AG04450 (cell line): ENCODE measurements around the gene SPATA31D1. TPM values are rescaled to one million over a fixed set of nuclear protein-coding genes. Genes with fewer than 3 reads are reported as not detected.

Experiments used
- CTCF ChIA-PET: fragments of 300-600, 350-600 bp; formaldehyde crosslinking; extraction: SDS; loops from one replicate; lab custom pipeline; 2022; ENCODE audit warnings: antibody characterized with exemption, inconsistent platforms; lab: Charles Lee
- POLR2A ChIA-PET: fragments of 350-600 bp; formaldehyde crosslinking; extraction: SDS; loops from one replicate; lab custom pipeline; 2021; ENCODE audit warnings: antibody characterized with exemption, inconsistent platforms; lab: Yijun Ruan, JAX
- DNase-seq: peaks from one replicate; pipeline ENCODE4 v3.0.0-alpha.2; 2011; ENCODE audit warnings: low read depth, low spot score
- H3K27ac ChIP-seq: one replicate; pipeline ENCODE4 v1.5.1; 2012; ENCODE audit warnings: low read depth, low read length, control low read depth
- H3K27me3 ChIP-seq: one replicate; pipeline ENCODE4 v1.6.0; 2012; ENCODE audit warnings: low read length; ENCODE audit not compliant: control insufficient read depth, insufficient read depth
- H3K4me3 ChIP-seq: 2 replicates; pipeline ENCODE4 v1.5.1; 2011; ENCODE audit warnings: mild to moderate bottlenecking, low read depth, low read length, control low read depth
- H3K9me3 ChIP-seq: 2 replicates; pipeline ENCODE4 v1.5.1; 2012; ENCODE audit warnings: low read length; ENCODE audit not compliant: control insufficient read depth, insufficient read depth
- CTCF ChIP-seq: IDR thresholded peaks from 2 replicates; pipeline ENCODE4 v1.5.1; 2011; ENCODE audit warnings: low read depth, low read length, control low read depth, inconsistent platforms
- polyA plus RNA-seq: library from polyadenylated mRNA; depleted of rRNA; stranded (reverse); fragments of >200 nt; gene quantifications from 2 replicates; pipeline ENCODE4 v1.2.3, GENCODE V29; 2011

Gene SPATA31D1
- polyA plus RNA-seq, 1 experiment, result not detected

- DNase-seq, result no peak
- ChIA-PET CTCF (no interaction called here), POLR2A (no interaction called here)
- H3K27ac ChIP-seq, result no peak overlapping the region
- peaks cover 5% of the 10 kb centered on the region; the same call in 1 of the 2 replicates for H3K9me3 ChIP-seq
- no peak for TF ChIP-seq CTCF
- no peaks in the 10 kb centered on the region for H3K27me3 ChIP-seq
- no peak overlapping the region for H3K4me3 ChIP-seq
Measured at GRCh38 chr9:81979196-81979595, 9.4 kb upstream of the SPATA31D1 start.

GRCh38 chr9:81980568-81980967, 8.0 kb upstream of the SPATA31D1 start:
- TF ChIP-seq CTCF, result no peak
- Histone ChIP-seq H3K27me3 (no peaks in the 10 kb centered on the region), H3K9me3 (peaks cover 5% of the 10 kb centered on the region; the same call in 1 of the 2 replicates), H3K4me3 (no peak overlapping the region), H3K27ac (no peak overlapping the region)
- POLR2A ChIA-PET, result no interaction called here
- CTCF ChIA-PET, result no interaction called here
- no peak for DNase-seq

GRCh38 chr9:81981883-81982282, 6.7 kb upstream of the SPATA31D1 start:
- POLR2A ChIA-PET, result interaction anchor here (0.6 kb wide), 1 partner anchor 847 kb away, joined by 6 read pairs; no protein-coding TSS in a partner anchor
- H3K27ac ChIP-seq, result no peak overlapping the region
- no peak for DNase-seq
- TF ChIP-seq CTCF, result no peak
- peaks cover 2% of the 10 kb centered on the region; the same call in 1 of the 2 replicates for H3K9me3 ChIP-seq
- H3K4me3 ChIP-seq, result no peak overlapping the region
- CTCF ChIA-PET, result no interaction called here
- no peaks in the 10 kb centered on the region for H3K27me3 ChIP-seq

GRCh38 chr9:81984928-81985327, 3.6 kb upstream of the SPATA31D1 start:
- no peak for DNase-seq
- Histone ChIP-seq H3K27ac (no peak overlapping the region), H3K27me3 (no peaks in the 10 kb centered on the region), H3K4me3 (no peak overlapping the region), H3K9me3 (no peaks in the 10 kb centered on the region)
- ChIA-PET POLR2A (no interaction called here), CTCF (interaction anchor here (0.6 kb wide), 1 partner anchor 15 kb away, joined by 4 read pairs; no protein-coding TSS in a partner anchor)
- TF ChIP-seq CTCF, result no peak

GRCh38 chr9:81986051-81986450, 2.5 kb upstream of the SPATA31D1 start:
- no peaks in the 10 kb centered on the region for H3K9me3 ChIP-seq
- no peak overlapping the region for H3K4me3 ChIP-seq
- no peak for TF ChIP-seq CTCF
- CTCF ChIA-PET, result no interaction called here
- no peak for DNase-seq
- H3K27ac ChIP-seq, result no peak overlapping the region
- POLR2A ChIA-PET, result no interaction called here
- no peaks in the 10 kb centered on the region for H3K27me3 ChIP-seq
